Measurements from ENCODE around the gene KAT7.

Gene KAT7

GRCh38 chr17:49809056-49809455 lies 20.6 kb downstream of the KAT7 start:
- Histone ChIP-seq H3K9ac (ENCODE audit: insufficient read length) (no peak overlapping the region), H3K36me3 (ENCODE audit: insufficient read depth, low read length) (peaks cover 82% of the 10 kb centered on the region), H3K27ac (no peak overlapping the region), H3K4me3 (no peak overlapping the region), H3K9me3 (ENCODE audit: low read depth, low read length) (no peaks in the 10 kb centered on the region)
- no peak for DNase-seq (ENCODE audit: low read depth, low spot score)
- no peak for TF ChIP-seq FOXP2 (optimal IDR thresholded peaks at IDR 0.05; ENCODE audit: control extremely low read depth, extremely low read length, insufficient read depth)
- TF ChIP-seq POLR2AphosphoS5 (IDR thresholded peaks at IDR 0.05; ENCODE audit: borderline replicate concordance, low read depth, low read length), result no peak
- TF ChIP-seq EZH2 (IDR thresholded peaks at IDR 0.05), result no peak

DNA sequence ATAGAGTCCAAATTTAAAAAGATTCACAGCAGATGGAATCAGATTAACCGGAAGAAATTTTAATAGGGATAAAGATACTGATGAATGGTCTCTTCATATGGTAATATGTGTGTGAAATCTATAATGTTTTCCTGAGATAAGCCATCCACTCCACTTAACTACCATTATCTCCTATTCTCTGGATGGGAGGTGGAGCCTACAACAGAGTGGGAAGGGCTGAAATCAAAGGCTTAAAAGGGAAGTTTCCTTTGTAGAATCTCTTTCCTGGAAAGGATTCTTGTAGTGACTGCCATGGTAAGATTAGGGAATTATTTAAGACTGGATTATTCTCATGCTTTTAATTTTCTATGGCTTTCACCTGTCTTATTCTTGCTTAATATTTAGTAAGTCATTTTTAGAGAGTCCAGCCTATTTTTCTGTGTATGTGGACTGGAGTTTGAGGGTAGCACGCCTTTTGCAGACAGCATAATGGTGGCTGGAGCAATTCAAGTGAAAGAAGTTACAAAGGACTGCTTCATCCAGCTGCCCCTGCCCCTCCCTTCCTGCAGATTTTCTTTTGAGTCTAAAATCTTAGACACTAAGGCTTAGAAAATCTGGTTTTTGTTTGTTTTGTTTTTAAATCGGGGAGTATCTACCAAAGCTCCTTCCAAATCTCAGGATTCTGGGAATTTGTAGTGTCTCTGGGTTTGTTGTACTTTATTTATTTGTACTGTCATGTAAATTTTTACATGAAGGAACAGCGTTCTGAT lies 26.5 kb downstream of the KAT7 start:
- Histone ChIP-seq H3K4me3 (no peak overlapping the region), H3K27ac (no peak overlapping the region), H3K36me3 (ENCODE audit: insufficient read depth, low read length) (peaks cover 81% of the 10 kb centered on the region)

DNA sequence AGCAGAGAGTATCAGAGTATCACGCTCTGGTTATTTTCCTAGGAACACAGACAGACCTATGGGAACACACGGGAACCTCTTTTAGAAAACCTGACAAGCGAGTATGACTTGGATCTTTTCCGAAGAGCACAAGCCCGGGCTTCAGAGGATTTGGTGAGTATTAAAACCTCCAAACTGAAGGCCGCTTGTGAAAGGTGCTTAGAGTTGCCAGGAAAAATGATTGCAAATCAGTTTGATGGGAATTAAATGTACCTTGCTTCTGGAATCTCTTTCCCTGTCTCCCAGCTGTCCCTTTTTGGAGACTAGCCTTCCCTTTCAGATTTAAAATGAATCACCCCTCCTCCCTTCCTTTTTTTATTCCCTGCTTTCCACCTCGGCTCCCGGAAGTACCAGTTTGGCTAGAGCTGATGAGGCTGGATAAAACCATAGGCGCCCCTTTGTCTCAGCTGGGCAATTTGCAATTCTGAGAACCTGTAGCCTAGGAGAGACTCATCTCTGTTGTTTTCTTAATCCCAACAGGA lies 27.3 kb downstream of the KAT7 start:
- Histone ChIP-seq H3K9ac (ENCODE audit: insufficient read length) (no peak overlapping the region), H3K9me3 (ENCODE audit: low read depth, low read length) (no peaks in the 10 kb centered on the region), H3K27ac (no peak overlapping the region), H3K4me3 (no peak overlapping the region), H3K36me3 (ENCODE audit: insufficient read depth, low read length) (peaks cover 82% of the 10 kb centered on the region)
- DNase-seq (ENCODE audit: low read depth, low spot score), result no peak
- TF ChIP-seq FOXP2 (optimal IDR thresholded peaks at IDR 0.05; ENCODE audit: control extremely low read depth, extremely low read length, insufficient read depth), result no peak
- TF ChIP-seq POLR2AphosphoS5 (IDR thresholded peaks at IDR 0.05; ENCODE audit: borderline replicate concordance, low read depth, low read length), result no peak
- TF ChIP-seq EZH2 (IDR thresholded peaks at IDR 0.05), result no peak

More for the DNA sequence above, 26.5 kb downstream of the KAT7 start:
- Histone ChIP-seq H3K9me3 (ENCODE audit: low read depth, low read length) (no peaks in the 10 kb centered on the region), H3K9ac (ENCODE audit: insufficient read length) (no peak overlapping the region)
- TF ChIP-seq EZH2 (IDR thresholded peaks at IDR 0.05), result no peak
- no peak for TF ChIP-seq POLR2AphosphoS5 (IDR thresholded peaks at IDR 0.05; ENCODE audit: borderline replicate concordance, low read depth, low read length)
- TF ChIP-seq FOXP2 (optimal IDR thresholded peaks at IDR 0.05; ENCODE audit: control extremely low read depth, extremely low read length, insufficient read depth), result no peak
- DNase-seq (ENCODE audit: low read depth, low spot score), result no peak

GRCh38 chr17:49817993-49818392 lies 29.5 kb downstream of the KAT7 start:
- no peaks in the 10 kb centered on the region for H3K9me3 ChIP-seq (ENCODE audit: low read depth, low read length)
- H3K36me3 ChIP-seq (ENCODE audit: insufficient read depth, low read length), result peaks cover 87% of the 10 kb centered on the region
- no peak overlapping the region for H3K4me3 ChIP-seq
- H3K9ac ChIP-seq (ENCODE audit: insufficient read length), result no peak overlapping the region
- H3K27ac ChIP-seq, result no peak overlapping the region
- DNase-seq (ENCODE audit: low read depth, low spot score), result no peak
- TF ChIP-seq FOXP2 (optimal IDR thresholded peaks at IDR 0.05; ENCODE audit: control extremely low read depth, extremely low read length, insufficient read depth) (no peak), EZH2 (IDR thresholded peaks at IDR 0.05) (no peak), POLR2AphosphoS5 (IDR thresholded peaks at IDR 0.05; ENCODE audit: borderline replicate concordance, low read depth, low read length) (no peak)

DNA sequence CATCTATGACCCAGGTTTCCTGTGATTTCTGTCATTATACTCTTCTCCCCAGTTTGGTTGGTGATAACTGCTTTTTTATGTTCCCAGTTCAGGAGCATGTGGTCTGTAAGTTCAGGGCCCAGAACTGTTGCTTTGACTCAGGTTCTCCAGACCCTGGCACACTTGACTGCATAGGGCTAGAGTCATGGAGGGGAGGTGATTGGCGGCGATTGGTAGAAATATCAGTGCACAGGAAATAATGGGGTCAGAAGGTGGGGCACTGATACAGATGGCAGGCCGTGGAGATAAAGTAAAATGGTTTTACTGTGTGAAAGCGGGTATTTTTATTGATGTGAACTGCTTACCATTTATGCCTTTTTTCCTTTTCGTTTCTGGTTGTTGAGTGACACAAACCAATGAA lies 30.7 kb downstream of the KAT7 start:
- Histone ChIP-seq H3K4me3 (no peak overlapping the region), H3K9ac (ENCODE audit: insufficient read length) (no peak overlapping the region), H3K9me3 (ENCODE audit: low read depth, low read length) (no peaks in the 10 kb centered on the region), H3K27ac (no peak overlapping the region), H3K36me3 (ENCODE audit: insufficient read depth, low read length) (peaks cover 87% of the 10 kb centered on the region)
- no peak for DNase-seq (ENCODE audit: low read depth, low spot score)
- no peak for TF ChIP-seq FOXP2 (optimal IDR thresholded peaks at IDR 0.05; ENCODE audit: control extremely low read depth, extremely low read length, insufficient read depth)
- no peak for TF ChIP-seq EZH2 (IDR thresholded peaks at IDR 0.05)
- no peak for TF ChIP-seq POLR2AphosphoS5 (IDR thresholded peaks at IDR 0.05; ENCODE audit: borderline replicate concordance, low read depth, low read length)

GRCh38 chr17:49819651-49820050 lies 31.2 kb downstream of the KAT7 start:
- Histone ChIP-seq H3K27ac (no peak overlapping the region), H3K36me3 (ENCODE audit: insufficient read depth, low read length) (peaks cover 87% of the 10 kb centered on the region), H3K4me3 (no peak overlapping the region), H3K9ac (ENCODE audit: insufficient read length) (no peak overlapping the region), H3K9me3 (ENCODE audit: low read depth, low read length) (no peaks in the 10 kb centered on the region)
- TF ChIP-seq EZH2 (IDR thresholded peaks at IDR 0.05) (no peak), POLR2AphosphoS5 (IDR thresholded peaks at IDR 0.05; ENCODE audit: borderline replicate concordance, low read depth, low read length) (no peak), FOXP2 (optimal IDR thresholded peaks at IDR 0.05; ENCODE audit: control extremely low read depth, extremely low read length, insufficient read depth) (no peak)
- DNase-seq (ENCODE audit: low read depth, low spot score), result no peak

- TF ChIP-seq POLR2AphosphoS5 (IDR thresholded peaks at IDR 0.05; ENCODE audit: borderline replicate concordance, low read depth, low read length) (no peak), FOXP2 (optimal IDR thresholded peaks at IDR 0.05; ENCODE audit: control extremely low read depth, extremely low read length, insufficient read depth) (no peak), EZH2 (IDR thresholded peaks at IDR 0.05) (no peak)
- H3K27ac ChIP-seq, result no peak overlapping the region
- H3K9me3 ChIP-seq (ENCODE audit: low read depth, low read length), result no peaks in the 10 kb centered on the region
Measured at GRCh38 chr17:49820773-49821172, 32.3 kb downstream of the KAT7 start.

DNA sequence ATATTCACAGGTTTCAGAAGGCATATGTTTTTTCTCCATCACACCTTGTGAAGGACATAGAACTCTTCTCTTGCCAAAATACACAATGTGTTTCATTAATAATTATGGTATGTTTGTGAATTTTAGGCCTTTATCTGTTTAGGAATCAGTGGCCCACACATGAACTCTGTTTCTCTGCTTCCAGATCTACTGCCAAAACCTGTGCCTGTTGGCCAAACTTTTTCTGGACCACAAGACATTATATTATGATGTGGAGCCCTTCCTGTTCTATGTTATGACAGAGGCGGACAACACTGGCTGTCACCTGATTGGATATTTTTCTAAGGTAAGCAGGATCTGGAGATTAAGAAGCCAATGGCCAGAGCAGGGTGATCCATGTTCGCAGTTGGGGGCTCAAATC lies 33.0 kb downstream of the KAT7 start:
- no peak overlapping the region for H3K4me3 ChIP-seq
- TF ChIP-seq EZH2 (IDR thresholded peaks at IDR 0.05), result no peak
- no peak for TF ChIP-seq POLR2AphosphoS5 (IDR thresholded peaks at IDR 0.05; ENCODE audit: borderline replicate concordance, low read depth, low read length)
- no peak for TF ChIP-seq FOXP2 (optimal IDR thresholded peaks at IDR 0.05; ENCODE audit: control extremely low read depth, extremely low read length, insufficient read depth)
- H3K36me3 ChIP-seq (ENCODE audit: insufficient read depth, low read length), result peaks cover 88% of the 10 kb centered on the region
- no peak overlapping the region for H3K27ac ChIP-seq
- no peak overlapping the region for H3K9ac ChIP-seq (ENCODE audit: insufficient read length)
- DNase-seq (ENCODE audit: low read depth, low spot score), result no peak
- no peaks in the 10 kb centered on the region for H3K9me3 ChIP-seq (ENCODE audit: low read depth, low read length)

More at GRCh38 chr17:49820773-49821172, 32.3 kb downstream of the KAT7 start:
- no peak for DNase-seq (ENCODE audit: low read depth, low spot score)
- H3K9ac ChIP-seq (ENCODE audit: insufficient read length), result no peak overlapping the region
- peaks cover 87% of the 10 kb centered on the region for H3K36me3 ChIP-seq (ENCODE audit: insufficient read depth, low read length)
- H3K4me3 ChIP-seq, result no peak overlapping the region
